HepG2 (cell line): ENCODE measurements around the gene ACSL3. TPM values are rescaled to one million over a fixed set of nuclear protein-coding genes. Genes with fewer than 3 reads are reported as not detected.

Experiments
- AHR ChIP-seq: IDR thresholded peaks from 2 replicates; pipeline ENCODE4 v1.6.1; 2018; ENCODE audit warnings: missing genetic modification reagents, missing compliant biosample characterization
- ATF7-NPFF ChIP-seq: sonication (generic); formaldehyde crosslinking; IDR thresholded peaks from 2 replicates; pipeline ENCODE4 v1.8.1; 2023; ENCODE audit warnings: mild to moderate bottlenecking, low read depth, missing genetic modification reagents, moderate library complexity
- CAMTA2 ChIP-seq: sonication (generic); formaldehyde crosslinking; IDR thresholded peaks from 2 replicates; pipeline ENCODE4 v1.4.0; 2020; ENCODE audit warnings: mild to moderate bottlenecking, missing genetic modification reagents, borderline replicate concordance
- FOXC1 ChIP-seq: sonication (generic); formaldehyde crosslinking; IDR thresholded peaks from 2 replicates; pipeline ENCODE4 v1.8.0; 2022; ENCODE audit warnings: mild to moderate bottlenecking, missing genetic modification reagents, borderline replicate concordance
- IKZF4 ChIP-seq: sonication (generic); formaldehyde crosslinking; IDR thresholded peaks from 2 replicates; pipeline ENCODE4 v1.5.1; 2020; ENCODE audit warnings: borderline replicate concordance, mild to moderate bottlenecking, low read depth, missing genetic modification reagents; ENCODE audit errors: not compliant biosample characterization
- JDP2 ChIP-seq: sonication (generic); formaldehyde crosslinking; IDR thresholded peaks from 2 replicates; pipeline ENCODE4 v1.8.1; 2022; ENCODE audit warnings: missing genetic modification reagents, borderline replicate concordance
- KLF6 ChIP-seq: IDR thresholded peaks from 2 replicates; pipeline ENCODE4 v1.8.0; 2016; ENCODE audit warnings: missing biosample characterization, missing genetic modification reagents
- NFYB ChIP-seq: sonication (generic); formaldehyde crosslinking; IDR thresholded peaks from 2 replicates; pipeline ENCODE4 v1.4.0; 2020; ENCODE audit warnings: missing genetic modification reagents
- RXRB ChIP-seq: IDR thresholded peaks from 2 replicates; pipeline ENCODE4 v1.6.1; 2016; ENCODE audit warnings: borderline replicate concordance, missing genetic modification reagents, missing compliant biosample characterization
- SOX5 ChIP-seq: IDR thresholded peaks from 2 replicates; pipeline ENCODE4 v1.6.1; 2016; ENCODE audit warnings: borderline replicate concordance
- THAP11 ChIP-seq: IDR thresholded peaks from 2 replicates; pipeline ENCODE4 v1.6.1; 2016; ENCODE audit warnings: missing biosample characterization, missing genetic modification reagents
- ZNF234 ChIP-seq: sonication (generic); formaldehyde crosslinking; conservative IDR thresholded peaks from 2 replicates; pipeline ENCODE4 v1.5.1; 2020; ENCODE audit warnings: mild to moderate bottlenecking, missing genetic modification reagents
- ZNF569 ChIP-seq: sonication (generic); formaldehyde crosslinking; IDR thresholded peaks from 2 replicates; pipeline ENCODE4 v1.5.0; 2020; ENCODE audit warnings: mild to moderate bottlenecking, missing genetic modification reagents, moderate library complexity, borderline replicate concordance
- ZNF674 ChIP-seq: sonication (generic); formaldehyde crosslinking; IDR thresholded peaks from 2 replicates; pipeline ENCODE4 v1.5.0; 2020; ENCODE audit warnings: low read depth, mild to moderate bottlenecking, missing genetic modification reagents
- polyA plus RNA-seq, 8 experiments: library from polyadenylated mRNA; depleted of rRNA in 3 of 8; stranded (reverse) in 7 of 8; unstranded in 1 of 8; fragments of >200 nt; fragmentation: Illumina TruSeq in 4 of 8; extraction: Trizol in 4 of 8; gene quantifications; 2 replicates each; pipeline versions ENCODE4 v1.2.1 to v1.2.3, GENCODE V29; 2011 to 2016; ENCODE audit warnings: low read depth in 4 of 8, missing spikeins in 1 of 8, mixed read lengths in 1 of 8; ENCODE audit not compliant: insufficient read depth in 1 of 8
- total RNA-seq, 5 experiments: library from RNA; depleted of rRNA; stranded (reverse); fragments of >200 nt; fragmentation: Illumina TruSeq; extraction: Trizol; gene quantifications; 2 replicates each; pipeline ENCODE4 v1.2.3, GENCODE V29; 2016; ENCODE audit warnings: low read depth in 1 of 5
- TF ChIP-seq, protein P1 (sequence below), 2 experiments: fragments of 450-650 bp in 1 of 2; sonication (generic) in 1 of 2; formaldehyde crosslinking; IDR thresholded peaks; 2 replicates each; pipeline versions ENCODE4 v1.5.0 to v1.8.0; 2020 to 2022; ENCODE audit warnings: mild to moderate bottlenecking in 1 of 2, missing genetic modification reagents in 1 of 2
- TF ChIP-seq, protein P2 (sequence below): sonication (generic); formaldehyde crosslinking; IDR thresholded peaks from 2 replicates; pipeline ENCODE4 v1.5.1; 2020; ENCODE audit warnings: missing genetic modification reagents, mild to moderate bottlenecking, borderline replicate concordance
- TF ChIP-seq, protein P3 (sequence below): sonication (generic); formaldehyde crosslinking; IDR thresholded peaks from 2 replicates; pipeline ENCODE4 v1.4.0; 2020; ENCODE audit warnings: missing genetic modification reagents; ENCODE audit errors: not compliant biosample characterization
- TF ChIP-seq, protein P4 (sequence below): sonication (generic); formaldehyde crosslinking; IDR thresholded peaks from 2 replicates; pipeline ENCODE4 v1.4.0; 2020; ENCODE audit warnings: missing genetic modification reagents, mild to moderate bottlenecking, borderline replicate concordance

ACSL3 gene
- total and polyA plus RNA-seq, 2 of the 13 experiments (the other 11 are each of a cell fraction or from before 2014, with no cell fraction given): 305 to 365 TPM

DNA sequence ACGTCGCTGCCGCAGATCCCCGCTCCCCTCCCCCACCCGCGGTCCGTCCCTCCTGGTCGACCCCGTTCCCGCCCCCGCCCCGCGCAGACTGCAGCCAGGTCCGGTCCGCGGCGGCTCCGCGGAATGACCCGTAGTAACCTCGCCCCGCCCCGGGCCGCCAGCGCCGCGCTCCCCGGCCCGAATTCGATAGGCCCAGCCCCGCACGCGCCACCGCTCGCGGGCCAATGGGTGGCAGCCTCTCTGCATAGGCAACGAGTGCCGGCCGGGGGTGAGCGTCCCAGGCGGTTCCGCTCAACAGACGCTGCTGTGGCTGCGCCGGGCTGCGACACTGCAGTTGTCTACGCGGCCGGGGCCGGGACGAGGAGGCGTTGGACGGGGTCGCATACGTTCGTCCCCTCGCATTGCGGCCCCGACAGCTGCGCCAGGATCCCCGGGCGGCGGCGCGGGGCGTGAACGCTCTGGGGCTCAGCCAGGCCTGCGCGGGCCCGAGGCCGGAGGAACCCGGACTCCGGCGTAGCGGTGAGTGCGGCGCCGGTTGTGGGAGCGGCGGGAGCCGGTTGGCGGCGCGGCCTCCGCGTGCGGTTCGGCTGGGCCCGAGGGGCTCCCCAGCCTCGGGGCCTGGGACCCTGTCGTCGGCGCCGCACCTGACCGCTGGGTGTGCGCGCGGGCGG lies at the start of gene ACSL3 (continued):
- TF ChIP-seq IKZF4 (peak; percentile 95), AHR (CRISPR knock-in tag) (peak; percentile 95; the same call in 1 of the 2 replicates), ZNF674 (CRISPR knock-in tag) (peak; percentile 92; the same call in 1 of the 2 replicates), ZNF569 (no peak), JDP2 (CRISPR knock-in tag) (peak; percentile 94), ZNF234 (CRISPR knock-in tag) (0 out of 2 replicates have a peak, but pooled peaks have one; percentile 52), SOX5 (peak; percentile 65; the same call in 1 of the 2 replicates), RXRB (CRISPR knock-in tag) (peak; percentile 93), FOXC1 (peak; percentile 92; the same call in 1 of the 2 replicates), KLF6 (CRISPR knock-in tag) (peak; percentile 97), ATF7-NPFF (CRISPR knock-in tag) (peak; percentile 94), CAMTA2 (CRISPR knock-in tag) (peak; percentile 89; the same call in 1 of the 2 replicates), NFYB (CRISPR knock-in tag) (peak; percentile 90), THAP11 (CRISPR knock-in tag) (peak; percentile 77)
- TF ChIP-seq, protein P1, sequence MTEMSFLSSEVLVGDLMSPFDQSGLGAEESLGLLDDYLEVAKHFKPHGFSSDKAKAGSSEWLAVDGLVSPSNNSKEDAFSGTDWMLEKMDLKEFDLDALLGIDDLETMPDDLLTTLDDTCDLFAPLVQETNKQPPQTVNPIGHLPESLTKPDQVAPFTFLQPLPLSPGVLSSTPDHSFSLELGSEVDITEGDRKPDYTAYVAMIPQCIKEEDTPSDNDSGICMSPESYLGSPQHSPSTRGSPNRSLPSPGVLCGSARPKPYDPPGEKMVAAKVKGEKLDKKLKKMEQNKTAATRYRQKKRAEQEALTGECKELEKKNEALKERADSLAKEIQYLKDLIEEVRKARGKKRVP (CRISPR knock-in tag; IDR thresholded peaks at IDR 0.05): peak in 1 of 2 experiments; percentile 90; a peak in 2 of 4 replicates
- TF ChIP-seq, protein P2, sequence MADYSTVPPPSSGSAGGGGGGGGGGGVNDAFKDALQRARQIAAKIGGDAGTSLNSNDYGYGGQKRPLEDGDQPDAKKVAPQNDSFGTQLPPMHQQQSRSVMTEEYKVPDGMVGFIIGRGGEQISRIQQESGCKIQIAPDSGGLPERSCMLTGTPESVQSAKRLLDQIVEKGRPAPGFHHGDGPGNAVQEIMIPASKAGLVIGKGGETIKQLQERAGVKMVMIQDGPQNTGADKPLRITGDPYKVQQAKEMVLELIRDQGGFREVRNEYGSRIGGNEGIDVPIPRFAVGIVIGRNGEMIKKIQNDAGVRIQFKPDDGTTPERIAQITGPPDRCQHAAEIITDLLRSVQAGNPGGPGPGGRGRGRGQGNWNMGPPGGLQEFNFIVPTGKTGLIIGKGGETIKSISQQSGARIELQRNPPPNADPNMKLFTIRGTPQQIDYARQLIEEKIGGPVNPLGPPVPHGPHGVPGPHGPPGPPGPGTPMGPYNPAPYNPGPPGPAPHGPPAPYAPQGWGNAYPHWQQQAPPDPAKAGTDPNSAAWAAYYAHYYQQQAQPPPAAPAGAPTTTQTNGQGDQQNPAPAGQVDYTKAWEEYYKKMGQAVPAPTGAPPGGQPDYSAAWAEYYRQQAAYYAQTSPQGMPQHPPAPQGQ (CRISPR knock-in tag): no peak
- TF ChIP-seq, protein P3, sequence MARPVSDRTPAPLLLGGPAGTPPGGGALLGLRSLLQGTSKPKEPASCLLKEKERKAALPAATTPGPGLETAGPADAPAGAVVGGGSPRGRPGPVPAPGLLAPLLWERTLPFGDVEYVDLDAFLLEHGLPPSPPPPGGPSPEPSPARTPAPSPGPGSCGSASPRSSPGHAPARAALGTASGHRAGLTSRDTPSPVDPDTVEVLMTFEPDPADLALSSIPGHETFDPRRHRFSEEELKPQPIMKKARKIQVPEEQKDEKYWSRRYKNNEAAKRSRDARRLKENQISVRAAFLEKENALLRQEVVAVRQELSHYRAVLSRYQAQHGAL: peak; percentile 83
- TF ChIP-seq, protein P4, sequence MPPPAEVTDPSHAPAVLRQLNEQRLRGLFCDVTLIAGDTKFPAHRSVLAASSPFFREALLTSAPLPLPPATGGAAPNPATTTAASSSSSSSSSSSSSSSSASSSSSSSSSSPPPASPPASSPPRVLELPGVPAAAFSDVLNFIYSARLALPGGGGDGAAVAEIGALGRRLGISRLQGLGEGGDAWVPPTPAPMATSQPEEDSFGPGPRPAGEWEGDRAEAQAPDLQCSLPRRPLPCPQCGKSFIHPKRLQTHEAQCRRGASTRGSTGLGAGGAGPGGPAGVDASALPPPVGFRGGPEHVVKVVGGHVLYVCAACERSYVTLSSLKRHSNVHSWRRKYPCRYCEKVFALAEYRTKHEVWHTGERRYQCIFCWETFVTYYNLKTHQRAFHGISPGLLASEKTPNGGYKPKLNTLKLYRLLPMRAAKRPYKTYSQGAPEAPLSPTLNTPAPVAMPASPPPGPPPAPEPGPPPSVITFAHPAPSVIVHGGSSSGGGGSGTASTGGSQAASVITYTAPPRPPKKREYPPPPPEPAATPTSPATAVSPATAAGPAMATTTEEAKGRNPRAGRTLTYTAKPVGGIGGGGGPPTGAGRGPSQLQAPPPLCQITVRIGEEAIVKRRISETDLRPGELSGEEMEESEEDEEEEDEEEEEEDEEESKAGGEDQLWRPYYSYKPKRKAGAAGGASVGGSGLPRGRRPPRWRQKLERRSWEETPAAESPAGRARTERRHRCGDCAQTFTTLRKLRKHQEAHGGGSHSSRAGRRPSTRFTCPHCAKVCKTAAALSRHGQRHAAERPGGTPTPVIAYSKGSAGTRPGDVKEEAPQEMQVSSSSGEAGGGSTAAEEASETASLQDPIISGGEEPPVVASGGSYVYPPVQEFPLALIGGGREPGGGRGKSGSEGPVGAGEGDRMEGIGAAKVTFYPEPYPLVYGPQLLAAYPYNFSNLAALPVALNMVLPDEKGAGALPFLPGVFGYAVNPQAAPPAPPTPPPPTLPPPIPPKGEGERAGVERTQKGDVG (CRISPR knock-in tag): peak; percentile 59; the same call in 1 of the 2 replicates
